HG02973 (cell line): Measurements from ENCODE around the gene PTPRN2.

Experiments
- ATAC-seq: cut with Tn5 transposase; IDR thresholded peaks from one replicate; pipeline ENCODE4 v1.9.1; 2021; ENCODE audit warnings: moderate library complexity; ENCODE audit not compliant: unreplicated experiment

The PTPRN2 gene

DNA sequence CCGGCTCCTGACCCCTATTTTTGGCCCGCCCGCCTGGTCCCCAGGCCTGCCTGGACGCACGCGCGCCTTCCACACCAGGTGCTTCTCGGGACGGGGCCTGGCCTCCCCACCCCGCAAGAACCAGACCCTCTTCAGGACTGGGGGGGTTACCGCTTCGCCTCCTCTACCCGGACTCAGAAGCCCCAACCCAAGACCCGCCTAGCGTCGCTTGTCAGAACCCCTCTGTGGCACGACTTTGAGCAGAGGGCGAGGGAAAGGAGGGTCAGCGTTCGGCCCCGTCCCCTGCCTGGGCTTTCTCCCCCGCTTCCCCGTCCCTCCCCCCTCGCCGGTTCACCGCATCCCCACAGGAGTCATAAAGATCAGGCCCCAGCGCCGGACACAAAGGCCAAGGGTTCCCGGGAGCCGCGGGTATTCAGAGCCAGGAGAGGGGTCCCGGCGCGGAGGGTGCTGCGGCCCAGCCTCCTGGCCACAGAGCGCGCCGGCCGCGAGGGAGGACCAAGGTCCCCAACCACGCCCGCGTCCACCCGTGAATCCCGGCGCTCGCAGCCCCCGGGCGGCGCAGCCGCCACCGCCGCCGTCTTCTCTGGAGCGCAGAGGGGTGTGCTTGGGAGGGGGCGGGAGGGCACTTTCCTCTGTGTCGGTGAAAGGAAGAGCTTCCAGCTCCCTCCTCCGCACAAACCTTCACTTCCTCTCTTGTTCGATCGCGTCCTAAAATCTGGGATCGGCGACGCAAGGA is 898.9 kb downstream of the PTPRN2 start:
- no peak for ATAC-seq

- no peak for ATAC-seq
These were observed 899.6 kb downstream of the PTPRN2 start for GRCh38 chr7:157687845-157688532.

- ATAC-seq = no peak
These were observed 900.5 kb downstream of the PTPRN2 start for GRCh38 chr7:157687158-157687557.

GRCh38 chr7:157686285-157686894 is 901.2 kb downstream of the PTPRN2 start:
- ATAC-seq = no peak

DNA sequence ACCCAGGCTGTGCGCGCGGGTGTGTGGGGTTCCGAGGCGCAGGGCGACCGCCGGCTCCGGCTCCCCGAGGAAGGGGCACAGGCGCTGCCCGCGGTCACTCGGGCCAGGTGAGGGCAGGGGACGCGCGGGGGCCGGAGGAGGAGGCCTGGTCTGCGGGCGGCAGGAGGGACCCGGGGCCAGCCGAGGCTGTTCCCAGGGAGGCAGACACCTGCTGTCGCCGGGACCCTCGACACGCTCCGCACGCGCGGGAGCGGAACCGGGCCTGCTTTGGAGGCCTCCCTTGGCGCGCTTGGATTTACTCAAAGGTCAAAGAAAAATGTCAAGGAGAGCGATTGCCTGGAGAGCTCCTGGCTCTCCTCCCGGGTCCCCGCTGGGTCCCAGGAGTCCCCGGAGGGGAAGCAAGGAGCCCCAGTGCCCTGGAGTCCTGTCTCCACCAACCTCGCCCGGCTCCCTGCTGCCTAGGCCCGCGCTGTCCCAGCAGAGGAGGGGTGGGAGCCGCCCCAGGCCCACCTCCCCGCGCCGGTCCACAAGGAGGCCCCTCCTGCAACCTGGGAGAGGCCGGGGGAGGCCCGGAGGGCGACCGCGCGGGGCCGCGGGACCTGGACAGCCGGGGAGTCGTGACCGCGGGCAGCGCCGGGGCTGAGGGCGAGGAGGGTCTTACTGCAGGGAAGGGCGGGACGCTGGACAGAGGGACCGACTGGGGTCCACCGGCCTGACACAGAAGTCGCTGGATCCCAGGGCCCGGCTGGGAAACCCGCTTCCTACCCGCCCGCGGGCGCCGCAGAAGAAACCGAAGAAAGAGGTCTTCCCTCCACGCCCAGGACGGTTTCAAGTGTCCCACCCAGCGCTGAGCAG is 902.0 kb downstream of the PTPRN2 start:
- ATAC-seq = no peak

DNA sequence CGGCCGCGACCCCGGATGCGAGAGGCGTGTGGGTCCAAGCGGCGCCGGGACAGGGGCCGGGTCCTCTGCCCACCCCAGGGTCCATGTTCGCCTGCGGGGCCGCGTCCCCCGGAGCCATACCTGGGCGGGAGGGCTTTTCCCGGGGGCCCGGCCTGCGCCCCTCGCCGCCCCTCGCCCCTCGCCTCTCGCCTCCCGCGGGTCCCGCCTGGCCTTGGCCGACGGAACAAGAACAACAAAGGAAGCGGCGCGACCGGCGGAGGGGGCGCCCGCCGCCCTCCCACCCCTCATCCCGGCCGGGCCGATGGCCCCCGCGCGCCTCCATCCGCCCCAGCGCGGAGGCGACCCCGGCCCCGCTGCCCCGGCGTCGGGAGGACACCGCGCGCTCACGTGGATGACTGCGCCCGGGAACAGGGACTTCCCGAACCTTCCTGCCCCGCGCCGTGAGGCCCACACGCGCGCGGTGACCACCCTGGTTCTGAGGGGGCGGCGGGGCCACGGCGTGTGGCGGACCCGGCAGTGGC is 902.7 kb downstream of the PTPRN2 start:
- ATAC-seq = no peak

DNA sequence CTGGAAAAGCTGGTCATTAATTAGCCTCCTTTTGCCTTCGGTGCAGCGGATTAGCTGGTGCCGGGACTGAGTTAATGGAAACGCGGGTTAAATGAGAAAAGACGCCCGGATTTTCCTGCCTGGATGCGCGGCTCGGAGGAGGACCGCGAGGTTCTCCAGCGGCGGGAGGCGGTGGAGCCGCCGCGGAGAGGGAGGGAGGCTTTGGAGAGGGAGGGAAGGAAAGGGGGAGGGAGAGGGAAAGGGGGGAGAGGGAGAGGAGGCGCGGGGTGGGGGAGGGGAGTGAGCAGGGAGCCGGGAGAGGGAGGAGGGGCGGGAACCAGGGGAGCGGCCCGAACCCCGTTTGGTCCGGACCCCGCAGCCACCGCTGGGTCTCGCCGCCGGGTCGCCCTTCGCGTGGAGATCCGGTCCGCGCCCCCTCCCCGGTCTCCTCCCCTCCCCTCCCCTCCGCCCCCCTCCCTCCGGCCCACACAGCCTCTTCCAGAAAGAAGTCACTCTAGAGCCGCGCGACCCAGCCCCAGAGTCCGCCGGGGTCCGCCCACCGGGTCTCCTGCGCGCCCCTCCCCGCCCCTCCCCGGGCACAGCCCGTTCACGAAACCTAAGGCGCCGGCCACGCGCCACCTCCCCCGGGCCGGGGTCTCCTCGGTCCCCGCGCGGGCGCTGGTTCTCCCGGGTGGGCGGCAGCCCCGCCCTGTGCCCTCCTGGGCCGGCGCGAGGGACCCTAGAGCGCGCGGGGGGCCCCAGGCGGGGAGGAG is 903.3 kb downstream of the PTPRN2 start:
- ATAC-seq = no peak

DNA sequence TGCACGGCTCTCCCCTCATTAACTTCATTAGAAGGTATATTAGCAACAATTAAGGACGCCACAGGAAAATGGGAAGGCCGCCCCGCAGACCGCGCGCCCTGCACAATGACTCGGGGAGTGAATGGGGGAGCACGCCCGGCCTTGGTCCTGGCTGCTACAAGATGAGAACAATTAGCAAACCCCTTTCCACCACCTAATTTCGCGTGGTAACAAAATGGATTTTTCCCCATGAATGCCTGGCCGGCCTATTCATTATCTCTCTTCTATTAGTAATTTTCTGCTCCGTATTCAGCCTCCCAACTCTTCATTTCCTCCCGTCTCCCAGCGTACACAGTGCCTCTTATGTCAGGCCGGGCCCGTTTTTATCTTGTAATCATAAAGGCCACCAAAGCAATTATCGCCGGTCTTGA is 903.9 kb downstream of the PTPRN2 start:
- no peak for ATAC-seq

GRCh38 chr7:157682946-157683746 is 904.5 kb downstream of the PTPRN2 start:
- ATAC-seq = no peak

- no peak for ATAC-seq
These were observed 905.3 kb downstream of the PTPRN2 start for GRCh38 chr7:157682064-157682945.

- no peak for ATAC-seq
These were observed 908.0 kb downstream of the PTPRN2 start for GRCh38 chr7:157679607-157680006.

- ATAC-seq = no peak
These were observed 909.1 kb downstream of the PTPRN2 start for GRCh38 chr7:157678501-157678900.

DNA sequence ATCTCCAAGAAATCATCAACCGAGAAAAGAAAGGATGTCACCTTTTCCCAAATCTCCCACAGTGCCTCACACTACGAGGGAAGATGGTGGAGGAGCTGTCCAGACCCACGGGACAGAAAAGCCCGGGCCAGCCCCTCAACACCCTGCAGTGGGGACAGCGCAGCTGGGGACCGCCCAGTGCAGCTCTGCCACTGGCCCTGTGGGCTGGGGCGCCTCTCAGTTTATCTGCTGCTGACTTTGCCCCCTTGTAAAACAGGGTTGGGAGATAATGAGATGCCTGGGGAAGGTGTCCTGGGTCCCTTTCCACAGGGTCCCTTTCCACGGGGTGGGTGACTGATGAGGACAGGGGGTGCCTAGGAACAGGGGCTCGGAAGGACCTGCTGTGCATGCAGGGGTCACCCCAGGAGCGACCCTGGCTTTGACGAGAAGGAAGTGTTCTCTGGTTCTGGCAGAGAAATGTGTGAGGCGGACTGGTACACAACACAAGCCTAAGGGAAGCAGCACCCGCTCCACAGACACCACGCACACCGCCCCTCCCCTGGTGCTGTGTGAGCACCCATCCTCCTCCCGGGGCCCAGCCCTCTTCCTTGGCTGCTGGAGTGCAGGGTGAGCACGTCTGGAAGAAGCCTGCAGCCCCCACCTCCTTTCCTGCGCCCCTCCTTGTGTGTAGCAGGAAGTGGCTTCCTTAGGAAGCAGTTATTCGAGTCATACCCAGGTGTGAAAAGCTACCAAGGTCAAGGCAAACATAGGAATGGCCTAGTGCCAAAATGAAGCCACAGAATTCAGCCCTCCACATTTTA is 911.0 kb downstream of the PTPRN2 start:
- ATAC-seq = no peak

DNA sequence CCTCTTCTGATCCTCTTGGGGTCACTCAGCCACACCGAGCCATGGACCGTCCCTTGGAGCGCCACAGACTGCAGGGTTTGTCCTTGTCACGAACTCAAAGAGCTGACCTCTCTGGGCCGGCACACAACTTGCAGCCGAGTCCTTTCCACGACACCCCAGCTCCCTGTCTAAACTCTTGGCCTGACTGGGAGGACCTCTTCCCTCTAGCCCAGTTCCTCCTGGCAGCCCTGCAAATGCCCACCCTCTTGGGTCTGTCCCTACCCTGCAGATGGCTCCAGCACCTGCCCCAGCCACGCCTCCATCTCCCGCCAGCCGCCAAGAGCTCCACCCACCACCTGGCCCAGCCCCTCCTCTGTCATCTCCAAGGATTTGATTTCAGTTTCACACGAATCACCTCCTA is 911.6 kb downstream of the PTPRN2 start:
- no peak for ATAC-seq

GRCh38 chr7:157675427-157675927 is 912.1 kb downstream of the PTPRN2 start:
- ATAC-seq = no peak

GRCh38 chr7:157674715-157675426 is 912.8 kb downstream of the PTPRN2 start:
- no peak for ATAC-seq
